Activated naive CD4-positive, alpha-beta T cell (primary cell): Measurements from ENCODE around the gene DYRK1A.
"Not testable (repeated sequence)": the region's sequence is repeated elsewhere in the genome, so short reads cannot be mapped to it uniquely, and the experiment has no call there.

Source experiments
- DNase-seq, 4 experiments: peaks; one replicate each; lab custom pipeline; 2025; lab: John Stamatoyannopoulos, UW

Gene DYRK1A

DNA sequence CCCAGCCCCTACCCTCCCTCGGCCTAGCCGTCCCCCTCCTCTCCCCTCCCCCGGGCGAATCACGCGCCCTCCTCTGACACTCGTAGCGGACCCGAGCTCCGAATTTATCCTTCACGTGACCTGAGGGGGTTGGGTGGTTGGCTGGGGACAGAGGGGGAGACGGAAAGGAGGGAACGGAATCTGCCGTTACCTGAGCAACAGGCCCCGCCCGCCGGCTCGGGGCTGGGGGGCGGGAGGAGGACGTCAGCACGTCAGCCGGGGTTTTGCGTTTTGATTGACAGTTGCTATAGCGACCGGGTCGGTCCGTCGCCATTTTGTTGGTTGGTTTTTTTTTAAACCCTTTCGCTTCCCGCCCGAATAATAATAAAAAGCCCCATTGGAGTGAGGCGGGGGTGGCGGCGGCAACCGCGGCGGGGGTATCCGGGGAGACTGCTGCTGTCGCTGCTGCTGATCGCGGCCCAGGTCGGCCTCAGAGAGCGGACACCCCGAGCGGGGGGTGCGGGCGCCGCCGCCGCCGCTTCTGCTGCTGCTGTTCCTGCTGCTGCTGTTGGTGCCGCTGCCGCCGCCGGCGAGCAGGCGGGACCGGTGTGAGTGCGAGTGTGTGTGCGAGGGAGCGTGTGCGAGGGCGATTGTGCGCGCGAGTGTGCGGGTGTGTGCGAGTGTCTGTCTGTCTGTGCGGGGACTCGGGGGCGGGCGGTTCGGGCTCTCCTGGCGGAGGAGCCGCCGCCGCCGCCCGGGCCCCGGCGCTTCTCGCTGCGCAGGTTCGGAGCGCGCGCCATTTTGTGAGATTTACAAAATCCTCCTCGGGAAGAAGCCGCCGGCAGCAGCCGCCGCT, at the start of gene DYRK1A:
Gene DYRK1A, plus strand, starts transcription at position 292 of the 835 bp plus-strand sequence. CDS start 53,602 bp downstream, outside the sequence.
- DNase-seq: peak; percentile 90 to 98 (median 94)

DNA sequence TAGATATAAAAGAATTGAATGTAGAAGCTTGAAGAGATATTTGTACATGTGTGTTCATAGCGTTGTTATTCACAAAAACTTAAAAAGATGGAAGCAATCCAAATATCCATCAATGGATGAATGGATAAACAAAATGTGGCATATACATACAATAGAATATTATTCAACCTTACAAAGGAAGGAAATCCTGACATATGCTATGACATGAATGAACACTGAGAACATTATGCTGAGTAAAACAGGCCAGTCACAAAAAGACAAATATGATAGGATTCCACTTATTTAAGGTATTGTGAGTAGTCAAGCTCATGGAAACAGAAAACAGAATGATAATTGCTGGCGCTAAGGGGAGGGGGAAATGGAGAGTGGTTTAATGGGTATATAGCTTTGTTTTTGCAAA, 47.0 kb upstream of the DYRK1A start:
- no peak for DNase-seq

DNA sequence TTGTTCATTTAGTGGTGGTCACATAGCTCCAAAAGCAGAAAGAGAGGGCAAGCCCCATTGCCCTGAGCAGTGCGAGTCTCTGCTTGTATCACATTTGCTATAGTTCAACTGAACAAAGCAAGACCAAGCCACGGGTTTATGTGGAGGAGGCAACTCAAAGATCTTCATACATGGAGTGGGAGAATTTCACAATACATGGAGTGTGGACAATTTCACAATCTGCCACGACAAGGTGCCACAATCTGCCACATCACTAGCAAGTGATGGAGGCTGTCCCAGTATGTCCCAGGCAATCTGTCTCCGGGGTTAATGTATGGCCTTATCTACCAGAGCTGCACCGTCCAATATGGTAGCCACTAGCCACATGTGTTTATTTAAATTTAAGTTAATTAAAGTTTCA, 44.5 kb upstream of the DYRK1A start:
- no peak for DNase-seq

DNA sequence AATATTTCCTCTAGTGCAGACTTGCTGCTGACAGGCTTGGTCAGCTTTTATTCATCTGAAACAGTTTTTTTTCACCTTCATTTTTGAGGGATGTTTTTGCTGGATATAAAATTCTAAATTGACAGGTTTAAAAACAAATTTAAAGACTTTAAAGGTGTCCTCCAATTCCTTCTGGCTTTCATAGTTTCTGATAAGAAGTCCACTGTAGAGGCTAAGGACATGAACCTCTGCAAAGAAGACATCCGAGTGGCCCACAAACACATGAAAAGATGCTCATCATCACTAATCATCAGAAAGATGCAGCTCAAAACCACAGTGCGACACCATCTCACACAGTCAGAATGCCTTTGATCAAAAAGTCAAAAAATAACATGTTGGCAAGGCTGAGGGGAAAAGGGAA, 42.0 kb upstream of the DYRK1A start:
- no peak for DNase-seq

DNA sequence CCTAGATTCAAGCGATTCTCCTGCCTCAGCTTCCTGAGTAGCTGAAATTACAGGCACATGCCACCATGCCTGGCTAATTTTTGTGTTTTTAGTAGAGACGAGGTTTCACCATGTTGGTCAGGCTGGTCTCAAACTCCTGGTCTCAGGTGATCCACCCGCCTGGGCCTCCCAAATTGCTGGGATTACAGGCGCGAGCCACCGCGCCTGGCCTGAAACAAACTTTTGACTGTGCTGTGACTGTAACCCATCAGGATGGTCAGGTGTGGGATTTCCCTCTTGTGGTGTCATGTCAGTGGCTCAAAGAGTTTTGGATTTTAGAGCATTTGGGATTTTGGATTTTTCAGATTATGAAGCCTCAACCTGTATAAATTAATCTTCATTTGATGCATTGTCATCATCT, 38.4 kb upstream of the DYRK1A start:
- not testable (repeated sequence) for DNase-seq

DNA sequence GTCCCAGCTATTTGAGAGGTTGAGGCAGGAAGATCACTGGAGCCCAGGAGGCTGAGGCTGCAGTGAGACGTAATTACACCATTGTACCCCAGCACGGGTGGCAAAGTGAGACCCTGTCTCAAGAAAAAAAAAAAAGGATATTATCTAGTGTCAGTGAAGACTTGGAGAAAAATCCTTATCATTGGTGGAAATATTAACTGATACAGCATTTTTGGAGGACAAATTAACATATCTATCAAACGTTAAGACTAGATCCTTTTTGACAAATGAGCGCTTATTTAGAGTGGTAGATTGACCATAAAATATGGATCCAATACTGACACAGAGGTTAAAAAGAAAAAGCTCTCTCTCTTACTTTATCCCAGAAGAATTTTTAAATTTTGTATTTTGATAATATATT, 35.2 kb upstream of the DYRK1A start:
- no peak for DNase-seq

DNA sequence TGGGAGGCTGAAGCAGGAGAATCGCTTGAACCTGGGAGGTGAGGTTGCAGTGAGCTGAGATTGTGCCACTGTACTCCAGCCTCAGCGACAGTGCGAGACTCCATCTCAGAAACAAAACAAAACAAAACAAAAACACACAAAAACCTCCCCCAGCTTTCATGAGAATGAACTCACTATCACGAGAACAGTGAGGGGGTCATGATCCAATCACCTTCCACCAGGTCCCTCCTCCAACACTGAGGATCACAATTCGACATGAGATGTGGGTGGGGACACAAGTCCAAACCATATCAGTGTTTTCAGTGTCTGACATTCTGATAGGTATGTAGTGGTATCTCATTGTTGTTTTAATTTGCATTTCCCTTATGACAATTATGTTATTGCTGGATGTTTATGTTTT, 31.5 kb upstream of the DYRK1A start:
- no peak for DNase-seq

DNA sequence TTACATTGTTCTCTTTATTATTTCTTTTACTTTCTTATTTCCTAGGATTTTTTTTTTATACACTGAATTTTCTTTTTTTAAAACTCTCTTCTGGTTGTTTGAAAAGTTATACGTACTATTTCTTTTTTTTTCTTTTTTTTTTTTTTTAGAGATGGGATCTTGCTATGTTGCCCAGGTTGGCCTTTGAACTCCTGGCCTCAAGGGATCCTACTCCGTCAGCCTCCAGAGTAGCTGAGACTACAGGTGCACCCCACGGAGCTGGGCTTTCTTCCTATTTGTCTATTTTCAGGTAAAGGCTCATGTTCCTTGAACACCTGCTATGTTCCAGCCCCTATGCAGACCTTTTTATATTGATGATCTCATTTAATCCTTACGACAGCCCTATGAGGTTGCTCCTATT, 29.4 kb upstream of the DYRK1A start:
- DNase-seq: no peak

DNA sequence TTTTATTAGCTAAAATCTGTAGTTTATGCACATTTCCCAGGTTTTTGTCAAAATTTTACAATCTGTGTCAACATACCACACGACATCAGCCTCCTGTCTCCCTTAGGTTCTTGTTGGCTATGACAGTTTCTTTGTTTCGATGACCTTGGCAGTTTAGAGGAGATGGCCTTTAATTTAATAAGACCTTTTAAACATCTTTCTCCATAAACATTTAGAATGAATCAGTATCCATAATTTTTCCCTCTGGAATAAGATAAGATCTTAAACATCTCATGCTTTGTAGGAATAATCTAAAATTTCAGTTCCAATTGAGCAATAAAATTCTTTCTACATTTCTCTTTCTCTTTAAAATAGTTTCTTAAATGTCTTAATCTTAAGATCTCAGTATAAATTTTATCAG, 28.7 kb upstream of the DYRK1A start:
- no peak for DNase-seq

DNA sequence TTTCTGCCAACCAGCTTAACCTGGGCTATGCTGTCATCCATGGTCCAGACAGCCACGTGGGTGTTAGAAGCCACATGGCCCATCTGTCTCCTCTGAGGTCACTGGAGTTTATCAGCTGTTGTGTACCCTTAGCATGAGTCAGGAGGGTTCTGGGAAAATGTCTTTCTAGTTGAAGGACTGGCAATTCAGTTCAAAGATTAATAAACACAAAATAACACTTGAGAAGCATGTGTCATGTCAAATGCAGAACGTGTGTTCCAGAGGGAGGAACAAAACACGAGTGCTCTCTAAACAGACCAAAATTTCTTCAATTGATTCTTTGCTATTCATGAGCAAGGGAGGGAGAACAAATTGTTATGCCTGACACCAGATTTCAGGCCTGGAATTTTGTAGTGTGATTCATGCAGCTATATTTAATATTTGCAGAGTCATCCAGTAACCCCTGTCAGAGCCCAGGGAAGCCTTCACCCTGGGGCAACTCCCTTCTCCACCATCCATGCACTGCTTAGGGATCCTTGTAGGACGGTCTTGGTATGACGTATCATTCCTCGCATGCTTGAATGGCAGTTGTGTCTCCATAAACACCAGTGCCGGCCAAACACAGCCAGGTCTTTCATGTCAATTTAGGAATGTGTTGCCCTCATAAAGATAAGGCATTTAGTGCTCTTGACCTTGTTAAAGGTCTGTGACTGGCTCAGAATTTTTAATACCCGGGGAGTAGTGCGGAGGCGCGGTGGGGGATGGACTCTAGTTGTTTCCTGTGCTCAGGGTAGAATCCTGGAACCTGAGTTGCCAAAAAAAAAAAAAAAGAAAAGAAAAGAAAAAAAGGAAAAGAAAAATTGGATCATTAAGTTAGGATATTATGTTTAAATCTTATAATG, 27.7 kb upstream of the DYRK1A start:
- DNase-seq: no peak

DNA sequence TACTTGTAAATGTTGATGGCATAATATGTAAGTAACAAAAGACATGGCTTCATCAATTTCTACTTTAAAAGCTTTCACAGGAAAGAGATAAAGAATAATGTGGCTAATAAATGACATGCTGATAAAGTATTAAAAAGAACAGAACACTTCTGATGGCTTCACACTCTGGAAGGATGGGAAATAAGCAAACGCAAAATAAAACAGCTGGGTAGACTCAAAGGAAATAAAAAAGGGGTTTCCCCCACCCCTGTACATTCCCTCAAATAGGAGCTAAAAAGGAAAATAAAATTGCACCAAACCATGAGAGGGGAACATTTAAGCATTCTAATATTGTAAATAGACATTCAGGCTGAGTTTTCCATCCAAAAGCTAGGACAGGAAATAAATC, 27.0 kb upstream of the DYRK1A start:
- DNase-seq: no peak

DNA sequence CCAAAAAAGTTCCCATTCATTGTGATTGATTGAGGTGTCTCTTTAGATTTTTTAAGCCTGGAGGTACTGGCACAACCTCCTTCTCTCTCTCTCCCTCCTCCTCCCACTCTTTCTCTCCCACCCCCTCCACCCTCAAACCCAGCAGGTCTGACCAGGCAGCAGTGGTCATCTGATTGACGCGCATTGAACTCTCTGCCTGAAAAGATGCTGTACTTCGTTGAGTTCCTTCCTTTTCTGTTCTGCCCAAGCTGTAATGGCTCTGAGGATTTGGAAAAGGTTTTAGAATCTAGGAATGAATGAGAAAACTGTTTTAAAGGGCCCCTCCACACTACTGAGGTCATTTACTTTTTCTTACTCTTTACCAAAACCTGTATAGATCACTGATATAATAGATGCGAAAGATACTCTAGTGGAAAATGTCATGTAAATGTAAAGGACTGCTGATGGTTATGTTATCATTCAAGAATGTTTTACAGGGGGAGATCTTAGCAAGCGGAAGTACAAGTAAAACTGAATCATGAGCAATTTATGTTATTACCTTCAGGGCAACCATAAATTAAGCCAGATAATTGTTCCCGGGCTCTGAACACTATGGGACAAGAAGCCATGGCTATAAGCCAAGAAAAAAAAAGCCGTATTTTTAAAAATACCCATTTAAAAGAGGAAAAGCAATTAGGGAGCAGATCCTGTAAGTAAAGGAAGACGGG, 25.2 kb upstream of the DYRK1A start:
- no peak for DNase-seq

DNA sequence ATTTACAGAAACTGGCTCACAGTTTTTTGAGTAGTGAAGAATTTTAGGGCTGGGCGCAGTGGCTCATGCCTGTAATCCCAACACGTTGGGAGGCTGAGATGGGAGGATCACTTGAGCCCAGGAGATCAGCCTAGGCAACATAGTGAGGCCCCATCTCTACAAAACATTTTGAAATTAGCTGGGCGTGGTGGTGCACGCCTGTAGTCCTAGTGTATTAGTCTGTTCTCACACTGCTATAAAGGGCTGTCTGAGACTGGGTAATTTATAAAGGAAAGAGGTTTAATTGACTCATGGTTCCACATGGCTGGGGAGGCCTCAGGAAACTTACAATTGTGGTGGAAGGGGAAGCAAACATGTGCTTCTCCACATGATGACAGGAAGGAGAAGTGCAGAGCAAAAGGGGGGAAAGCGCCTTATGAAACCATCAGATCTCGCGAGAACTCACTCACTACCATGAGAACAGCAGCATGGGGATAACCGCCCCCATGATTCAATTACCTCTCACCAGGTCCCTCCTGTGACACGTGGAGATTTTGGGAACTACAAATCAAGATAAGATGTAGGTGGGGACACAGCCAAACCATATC, 24.4 kb upstream of the DYRK1A start:
- DNase-seq: no peak

DNA sequence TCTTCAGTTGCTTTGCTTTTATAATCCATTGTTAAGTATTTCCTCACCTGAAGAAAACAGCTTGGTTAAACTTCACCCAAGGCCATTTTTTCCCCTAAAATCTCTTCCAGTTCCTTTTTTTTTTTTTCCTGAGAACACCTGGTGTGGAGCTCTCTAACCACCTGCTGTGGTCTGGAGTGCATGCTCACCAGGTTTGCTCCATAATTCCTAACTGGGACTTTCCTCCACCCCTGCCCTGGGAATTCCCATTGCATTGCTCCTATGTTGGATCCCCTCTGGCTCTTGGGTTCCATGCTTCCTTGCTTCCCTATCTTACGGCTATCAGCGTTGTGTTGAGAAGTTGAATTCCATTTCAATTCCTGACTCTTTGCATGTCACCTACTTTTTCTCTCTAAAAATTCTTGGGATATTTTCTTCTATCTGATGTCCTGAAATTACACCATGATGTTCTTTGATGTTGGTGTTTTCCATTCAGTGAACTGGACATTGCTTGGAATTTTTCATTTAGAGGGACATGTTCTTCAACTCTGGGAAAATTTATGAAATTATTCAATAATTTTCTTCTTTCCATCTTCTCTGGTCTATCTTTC, 19.6 kb upstream of the DYRK1A start:
- DNase-seq: no peak

DNA sequence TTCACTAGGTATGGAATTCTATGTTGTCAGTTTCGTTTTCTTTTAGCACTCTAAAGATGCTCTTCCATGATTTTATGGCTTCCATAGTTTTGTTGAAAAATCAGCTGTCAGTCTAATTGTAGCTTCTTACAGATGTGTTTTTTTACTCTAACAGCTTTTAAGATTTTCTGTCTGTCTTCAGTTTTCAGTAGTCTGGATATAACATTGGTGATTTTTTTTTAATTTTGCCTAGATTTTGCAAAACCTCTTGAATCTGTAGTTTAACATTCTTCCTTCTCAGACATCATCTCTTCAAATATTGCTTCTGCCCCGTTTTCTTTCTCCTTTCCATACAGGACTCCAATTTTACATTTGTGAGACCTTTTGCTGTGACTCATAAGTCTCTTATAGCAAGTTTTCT, 17.9 kb upstream of the DYRK1A start:
- no peak for DNase-seq

DNA sequence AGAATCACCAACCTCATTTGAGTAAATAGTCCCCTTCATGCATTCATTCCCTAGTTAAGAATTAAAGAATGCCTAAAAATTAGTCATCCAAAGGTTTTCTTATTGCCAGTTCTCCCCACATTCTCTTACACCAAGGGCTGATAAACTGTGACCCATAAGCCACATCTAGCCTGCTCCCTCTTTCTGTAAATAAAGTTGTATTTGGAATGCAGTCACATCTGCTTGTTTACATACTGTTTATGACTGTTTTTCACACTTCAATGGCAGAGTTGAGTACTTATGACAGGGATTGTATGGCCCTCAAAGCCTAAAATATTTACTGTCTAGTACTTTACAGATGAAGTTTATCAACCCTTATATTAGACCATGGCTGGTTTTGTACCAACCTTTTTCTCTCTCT, 16.1 kb upstream of the DYRK1A start:
- DNase-seq: no peak

DNA sequence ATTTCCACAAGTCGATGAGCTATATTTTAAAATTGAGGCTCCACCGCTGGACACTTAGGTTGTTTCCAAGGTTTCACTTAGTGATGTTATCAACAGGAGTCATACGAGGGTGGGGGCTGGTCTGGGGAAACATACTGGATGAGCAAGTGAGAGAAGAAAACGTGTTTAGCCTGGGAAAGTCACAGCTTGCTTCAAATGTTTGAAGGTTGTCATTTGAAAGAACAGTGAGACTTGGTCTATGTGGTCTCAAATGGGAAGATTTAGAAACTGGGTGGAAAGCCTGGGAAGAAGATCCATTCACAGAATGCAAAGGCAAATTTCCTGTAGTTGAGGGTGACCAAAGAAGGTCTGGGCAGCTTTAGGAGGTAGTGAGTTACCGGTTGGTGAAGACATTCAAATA, 9.9 kb upstream of the DYRK1A start:
- DNase-seq: no peak

DNA sequence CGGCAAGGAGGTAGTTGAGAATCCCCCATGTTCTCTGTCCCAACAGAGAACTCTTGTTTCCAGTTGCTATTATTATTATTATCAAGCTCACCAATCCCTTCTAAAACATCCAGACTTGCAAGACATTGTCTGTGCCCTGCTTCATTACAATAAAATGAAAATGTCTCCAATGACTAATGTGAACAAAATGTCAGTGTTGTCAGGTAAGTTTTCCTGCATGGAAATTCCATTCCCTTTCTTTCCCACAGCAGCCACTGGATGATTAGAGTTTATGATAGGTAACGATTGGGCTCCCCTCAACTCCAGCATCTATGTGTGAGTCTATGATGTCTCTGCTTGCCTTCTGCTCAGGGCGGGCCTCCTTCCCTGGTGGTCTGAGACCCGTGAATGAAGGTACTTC, 8.9 kb upstream of the DYRK1A start:
- DNase-seq: no peak

DNA sequence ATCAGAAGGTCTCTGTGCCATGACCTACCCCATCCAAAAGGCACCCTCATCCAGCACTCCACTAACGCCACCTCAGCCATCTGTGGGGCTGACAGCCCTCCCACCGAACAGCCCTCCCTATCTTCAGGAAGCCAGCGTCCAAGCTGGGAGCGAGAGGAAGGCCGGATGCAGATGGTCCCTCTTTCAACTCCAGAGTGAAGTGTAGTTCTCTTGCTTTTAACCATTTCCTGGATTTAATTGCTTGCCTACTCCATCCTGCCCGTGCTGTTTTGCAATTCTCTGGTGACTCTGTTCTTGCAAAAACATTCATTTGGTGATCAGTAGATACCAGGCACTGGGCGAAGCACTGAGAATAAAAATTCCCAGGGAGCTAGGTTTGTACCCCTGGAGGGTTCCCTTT, 8.2 kb upstream of the DYRK1A start:
- no peak for DNase-seq

DNA sequence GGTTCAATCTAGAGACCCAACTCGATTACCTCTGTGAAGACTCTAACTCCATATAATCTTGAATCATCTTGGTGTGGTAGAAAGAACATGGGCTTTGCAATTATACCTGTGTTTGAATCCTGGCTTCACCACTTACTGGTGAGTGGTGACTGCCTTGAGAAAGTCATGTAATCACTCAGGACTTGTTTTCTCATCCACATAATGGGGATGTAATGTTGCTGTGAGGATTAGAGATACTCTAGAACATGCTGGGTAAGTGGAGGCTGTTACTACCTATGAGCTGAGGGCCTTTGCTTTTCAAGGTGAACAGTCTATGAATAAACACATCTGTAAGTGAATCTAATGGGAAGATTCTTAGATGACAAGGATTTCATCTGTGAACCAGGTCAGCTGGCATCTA, 2.6 kb upstream of the DYRK1A start:
- no peak for DNase-seq

DNA sequence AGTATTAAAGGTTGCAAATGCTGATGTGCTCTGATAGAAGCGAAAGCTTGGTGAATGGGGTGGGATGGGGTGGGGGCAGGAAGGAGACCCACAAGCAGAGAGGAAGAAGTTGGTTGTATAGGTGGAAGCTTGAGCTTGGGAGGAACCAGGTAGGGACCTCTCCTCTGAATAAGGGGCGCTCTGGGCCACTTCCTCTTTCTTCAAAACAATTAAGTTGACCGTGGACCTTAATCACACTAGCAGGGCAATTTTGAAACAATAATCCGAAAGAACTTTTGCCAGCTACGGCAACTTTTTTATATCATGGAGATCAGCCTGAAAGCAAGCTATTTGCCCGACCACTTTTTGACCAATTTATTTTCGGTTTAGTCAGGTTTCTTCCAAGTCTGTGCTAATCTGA, 1.9 kb upstream of the DYRK1A start:
- DNase-seq: no peak
